GM19351 (cell line): ENCODE data around the gene FNDC7.
"Not testable (repeated sequence)": the region's sequence is repeated elsewhere in the genome, so short reads cannot be mapped to it uniquely, and the experiment has no call there.

Experiments used
- ATAC-seq: cut with Tn5 transposase; IDR thresholded peaks from one replicate; pipeline ENCODE4 v1.9.1; 2021; ENCODE audit warnings: mild to moderate bottlenecking, moderate library complexity; ENCODE audit not compliant: unreplicated experiment

The FNDC7 gene

DNA sequence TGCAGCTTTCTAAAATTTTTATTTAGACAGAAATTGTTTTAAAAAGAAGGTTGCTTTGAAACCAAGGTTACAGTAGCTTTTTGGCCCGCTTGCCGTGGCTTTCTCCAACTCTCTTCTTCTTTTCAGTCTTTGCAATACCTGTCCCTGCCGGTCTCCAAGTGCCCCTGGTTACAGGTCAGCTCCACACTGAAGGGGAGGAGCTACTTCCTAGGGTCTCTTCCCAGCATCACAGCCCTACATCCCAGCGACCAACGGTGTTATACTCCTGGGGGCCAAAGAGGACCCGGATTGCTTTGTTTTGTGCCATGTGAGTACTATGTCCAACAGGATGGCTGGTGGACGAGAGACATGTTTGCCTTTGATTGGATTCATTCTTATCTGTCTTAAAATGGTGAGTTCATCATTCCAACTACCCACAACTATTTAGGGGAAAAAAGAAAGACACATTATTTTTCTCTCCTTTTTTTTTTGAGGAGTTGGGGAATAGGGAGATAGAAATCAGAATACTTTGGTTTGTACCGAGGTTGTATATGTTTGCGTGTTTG lies at the start of gene FNDC7:
Gene FNDC7, plus strand, starts transcription at position 303 of the 545 bp plus-strand sequence. Its CDS starts 26 bp downstream, at position 329.
- ATAC-seq: no peak

DNA sequence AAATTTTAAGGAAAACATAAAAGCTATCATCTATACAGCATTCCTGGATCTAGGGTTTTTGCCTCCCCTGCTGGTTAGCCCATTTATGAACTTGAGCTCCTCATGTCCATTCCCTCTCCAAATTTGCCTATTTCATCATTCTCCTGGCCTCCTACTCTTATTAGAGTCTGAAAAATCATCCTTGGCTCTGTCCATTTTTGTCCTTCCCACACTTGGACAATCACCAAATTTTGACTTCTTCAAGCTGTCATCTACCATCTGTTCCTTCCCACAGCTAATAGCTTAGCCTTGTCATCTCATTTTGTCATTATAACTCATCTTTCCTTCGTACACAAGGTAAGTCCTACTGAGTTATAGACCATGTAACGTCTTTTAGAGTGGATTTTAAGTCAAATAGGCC lies 49.6 kb upstream of the FNDC7 start:
- ATAC-seq: no peak

- ATAC-seq: no peak
Measured at GRCh38 chr1:108664481-108664880, 48.2 kb upstream of the FNDC7 start.

DNA sequence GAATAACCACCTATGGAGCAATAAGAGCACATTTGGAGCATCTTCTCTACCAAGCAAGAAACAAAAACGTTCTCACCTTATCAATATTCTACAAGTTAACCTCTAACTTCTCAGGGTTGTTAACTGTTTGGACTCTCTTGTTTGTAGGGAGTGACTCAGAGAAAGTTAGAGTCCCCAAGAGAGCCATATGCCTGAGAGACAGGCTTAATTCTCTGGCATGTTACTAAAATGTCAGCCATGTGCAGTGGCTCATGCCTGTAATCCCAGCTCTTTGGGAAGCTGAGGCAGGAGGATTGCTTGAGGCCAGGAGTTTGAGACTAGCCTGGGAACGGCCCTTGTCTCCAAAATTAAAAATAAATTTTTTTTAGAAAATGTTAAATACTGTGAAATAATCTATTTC lies 47.6 kb upstream of the FNDC7 start:
- no peak for ATAC-seq

DNA sequence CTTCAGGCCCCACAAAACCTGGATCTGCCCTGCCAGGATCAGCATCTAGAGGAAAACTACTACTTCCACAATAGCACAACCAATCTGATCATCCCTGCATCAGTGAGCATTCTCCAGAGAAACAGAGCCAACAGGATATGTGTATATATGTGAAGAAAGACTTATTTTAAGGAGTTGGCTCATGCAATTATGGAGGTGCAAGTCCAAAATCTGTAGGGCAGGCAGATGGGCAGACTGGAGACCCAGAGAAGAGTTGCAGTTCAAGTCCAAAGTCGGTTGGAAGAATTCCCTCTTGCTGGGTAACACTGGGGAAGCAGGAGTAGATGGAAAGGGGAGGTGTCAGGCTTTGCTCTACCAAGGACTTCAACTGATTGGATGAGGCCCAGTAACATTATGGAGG lies 46.9 kb upstream of the FNDC7 start:
- no peak for ATAC-seq

DNA sequence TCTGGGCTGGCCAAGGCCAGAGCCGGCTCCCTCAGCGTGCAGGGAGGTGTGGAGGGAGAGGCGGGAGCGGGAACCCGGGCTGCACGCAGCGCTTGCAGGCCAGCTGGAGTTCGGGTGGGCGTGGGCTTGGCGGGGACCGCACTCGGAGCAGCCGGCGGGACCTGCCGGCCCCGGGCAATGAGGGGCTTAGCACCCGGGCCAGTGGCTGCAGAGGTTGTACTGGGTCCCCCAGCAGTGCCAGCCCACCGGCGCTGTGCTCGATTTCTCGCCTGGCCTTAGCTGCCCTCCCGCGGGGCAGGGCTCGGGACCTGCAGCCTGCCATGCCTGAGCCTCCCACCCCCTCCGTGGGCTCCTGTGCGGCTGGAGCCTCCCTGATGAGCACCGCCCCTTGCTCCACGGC lies 45.3 kb upstream of the FNDC7 start:
- not testable (repeated sequence) for ATAC-seq

GRCh38 chr1:108668777-108669176 lies 43.9 kb upstream of the FNDC7 start:
- no peak for ATAC-seq

DNA sequence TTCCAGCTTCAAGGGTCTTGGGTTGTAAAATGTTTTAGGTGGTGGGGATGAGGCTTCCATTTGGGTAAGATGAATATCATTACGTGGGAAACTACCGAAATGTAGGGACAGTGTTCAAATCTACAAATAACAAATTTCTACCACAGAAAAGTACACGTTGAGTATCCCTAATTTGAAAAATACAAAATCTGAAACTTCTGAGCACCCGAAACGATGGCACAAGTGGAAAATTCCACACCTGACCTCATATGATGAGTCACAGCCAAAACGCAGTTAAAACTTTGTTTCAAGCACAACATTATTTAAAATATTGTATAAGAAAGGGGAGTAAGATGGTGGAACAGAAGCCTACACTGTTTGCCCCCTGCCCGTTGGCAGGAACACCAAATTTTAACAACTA lies 43.0 kb upstream of the FNDC7 start:
- ATAC-seq: no peak

- no peak for ATAC-seq
Measured at GRCh38 chr1:108670131-108670773, 42.5 kb upstream of the FNDC7 start.

GRCh38 chr1:108671143-108671542 lies 41.6 kb upstream of the FNDC7 start:
- ATAC-seq: no peak

DNA sequence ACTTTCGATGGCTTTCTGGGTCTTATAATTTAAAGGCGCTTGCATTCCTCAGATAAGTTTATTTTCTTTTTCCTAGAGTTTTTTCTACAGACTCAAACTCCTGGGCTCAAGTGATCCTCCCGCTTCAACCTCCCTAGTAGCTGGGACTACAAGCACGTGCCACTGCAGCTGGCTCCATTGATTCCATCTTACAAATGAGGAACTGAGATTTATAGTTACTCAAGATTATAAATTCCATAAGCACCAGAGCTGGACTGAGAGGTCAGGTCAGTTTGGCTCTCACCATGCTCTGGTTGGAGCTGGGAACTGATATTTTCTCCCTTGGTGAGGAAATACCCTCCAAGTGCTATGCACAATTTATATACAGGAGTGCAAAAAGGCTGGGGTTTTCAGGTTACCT lies 34.0 kb upstream of the FNDC7 start:
- ATAC-seq: no peak

DNA sequence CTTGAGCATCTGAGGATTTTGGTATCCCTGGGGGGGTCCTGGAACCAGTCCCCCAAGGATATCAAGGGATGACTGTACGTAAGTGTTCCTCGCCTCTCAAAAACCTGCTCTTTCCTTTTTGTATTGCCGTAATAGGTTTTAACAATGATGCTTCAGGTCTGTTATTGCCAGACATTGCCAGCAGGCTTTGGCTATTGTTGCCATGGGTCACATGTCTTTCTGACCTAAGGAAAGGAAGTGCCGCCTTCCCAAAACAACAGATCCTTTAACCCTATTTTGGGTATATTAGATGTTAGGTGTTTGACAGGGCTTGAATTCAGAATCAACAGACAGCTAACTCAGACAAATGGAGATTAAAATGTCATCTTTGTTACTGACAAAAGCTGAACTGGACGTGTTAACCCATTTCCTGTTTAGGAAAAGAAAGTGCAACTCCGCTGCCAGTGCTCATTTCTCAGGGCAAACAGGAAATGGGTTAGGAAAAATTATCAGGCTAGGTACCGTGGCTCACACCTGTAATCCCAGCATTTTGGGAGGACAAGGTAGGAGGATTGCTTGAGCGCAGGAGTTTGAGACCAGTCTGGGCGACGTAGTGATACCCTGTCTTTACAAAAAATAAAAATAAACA lies 33.0 kb upstream of the FNDC7 start:
- ATAC-seq: no peak

GRCh38 chr1:108681701-108682100 lies 31.0 kb upstream of the FNDC7 start:
- ATAC-seq: not testable (repeated sequence)

DNA sequence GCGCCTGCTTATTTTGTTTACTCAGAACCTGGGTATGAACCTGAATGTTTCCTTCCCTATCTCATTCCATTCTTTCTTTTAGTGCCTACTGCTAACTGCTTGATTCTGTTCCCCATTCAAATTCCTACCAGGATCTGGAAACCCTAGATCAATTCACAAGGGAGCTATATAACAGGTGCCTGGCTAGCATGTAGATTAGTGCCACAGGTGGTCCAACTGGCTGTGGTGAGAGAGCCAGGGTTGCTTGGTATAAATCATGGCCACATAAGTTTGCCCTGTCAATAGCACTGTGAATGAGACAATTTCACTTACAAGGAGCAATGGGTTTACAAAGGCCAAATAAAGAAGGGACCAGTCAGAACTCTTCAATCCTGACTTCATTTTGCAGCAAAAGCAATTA lies 27.2 kb upstream of the FNDC7 start:
- ATAC-seq: no peak

- ATAC-seq: no peak
Measured at GRCh38 chr1:108686614-108687313, 25.9 kb upstream of the FNDC7 start.

GRCh38 chr1:108691128-108691941 lies 21.4 kb upstream of the FNDC7 start:
- no peak for ATAC-seq

- peak; percentile 87 for ATAC-seq
Measured at GRCh38 chr1:108691942-108692723, 20.6 kb upstream of the FNDC7 start, which contains the start of gene PRPF38B. Gene PRPF38B, plus strand, starts transcription at chr1:108692310. Its CDS starts 282 bp downstream, at chr1:108692592.

GRCh38 chr1:108692724-108693655 lies 19.7 kb upstream of the FNDC7 start:
- ATAC-seq: peak; percentile 67

DNA sequence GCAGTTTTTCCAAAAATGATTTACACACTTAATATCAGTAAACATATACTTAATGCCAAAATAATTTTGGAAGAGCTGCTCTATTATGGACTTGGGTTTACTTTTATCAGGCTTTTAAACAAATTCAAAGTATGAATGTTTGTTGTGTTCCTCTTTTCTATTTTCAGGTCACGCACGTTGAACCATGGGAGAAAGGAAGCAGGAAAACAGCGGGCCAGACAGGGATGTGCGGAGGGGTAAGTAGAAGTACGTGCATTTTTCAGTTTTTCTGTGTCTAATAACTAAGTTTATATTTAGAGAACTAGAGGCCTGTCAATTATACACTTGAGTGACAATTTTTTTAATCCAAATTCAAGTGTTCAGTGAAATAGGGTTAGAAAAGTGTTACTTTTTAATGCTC lies 17.2 kb upstream of the FNDC7 start:
- no peak for ATAC-seq
